HFFc6 (cell line): ENCODE data around the gene MBNL2. TPM values are rescaled to one million over a fixed set of nuclear protein-coding genes. Genes with fewer than 3 reads are reported as not detected.

Experiments
- DNase-seq: peaks from one replicate; pipeline ENCODE4 v3.0.0-alpha.2; 2018
- H3K27ac Mint-ChIP-seq: 2 replicates; pipeline ENCODE4 v1.8.0; 2020; ENCODE audit warnings: mild to moderate bottlenecking, mixed read lengths
- H3K27me3 Mint-ChIP-seq: 2 replicates; pipeline ENCODE4 v1.8.0; 2021; ENCODE audit warnings: mild to moderate bottlenecking, moderate library complexity, mixed read lengths; ENCODE audit not compliant: insufficient read depth
- H3K36me3 Mint-ChIP-seq: 2 replicates; pipeline ENCODE4 v1.8.0; 2021; ENCODE audit warnings: low read depth, mixed read lengths
- H3K4me1 Mint-ChIP-seq: 2 replicates; pipeline ENCODE4 v1.8.0; 2020; ENCODE audit warnings: low read depth, mixed read lengths
- H3K4me3 Mint-ChIP-seq: 2 replicates; pipeline ENCODE4 v1.8.0; 2020; ENCODE audit warnings: mild to moderate bottlenecking, moderate library complexity, mixed read lengths
- H3K9me3 Mint-ChIP-seq: 2 replicates; pipeline ENCODE4 v1.8.0; 2020; ENCODE audit warnings: mild to moderate bottlenecking, mixed read lengths
- total RNA-seq, 6 experiments: library from RNA; stranded (reverse); fragmentation: NEBNext Ultra II Directional; extraction: Animal tissue kit (Norgen Biotek cat#: 25700); gene quantifications; 2 replicates in 1 of 6; 3 replicates in 5 of 6; pipeline ENCODE4 v1.2.3, GENCODE V29; 2021
- TF ChIP-seq, protein P1 (sequence below): fragments of 200-600 bp; sonication (generic); IDR thresholded peaks from 2 replicates; pipeline ENCODE4 v1.5.0; 2021; ENCODE audit warnings: antibody characterized with exemption, mild to moderate bottlenecking

MBNL2 gene
- total RNA-seq, 6 experiments from 2014 or later, result 78.5 to 138 (median 99.8) TPM

DNA sequence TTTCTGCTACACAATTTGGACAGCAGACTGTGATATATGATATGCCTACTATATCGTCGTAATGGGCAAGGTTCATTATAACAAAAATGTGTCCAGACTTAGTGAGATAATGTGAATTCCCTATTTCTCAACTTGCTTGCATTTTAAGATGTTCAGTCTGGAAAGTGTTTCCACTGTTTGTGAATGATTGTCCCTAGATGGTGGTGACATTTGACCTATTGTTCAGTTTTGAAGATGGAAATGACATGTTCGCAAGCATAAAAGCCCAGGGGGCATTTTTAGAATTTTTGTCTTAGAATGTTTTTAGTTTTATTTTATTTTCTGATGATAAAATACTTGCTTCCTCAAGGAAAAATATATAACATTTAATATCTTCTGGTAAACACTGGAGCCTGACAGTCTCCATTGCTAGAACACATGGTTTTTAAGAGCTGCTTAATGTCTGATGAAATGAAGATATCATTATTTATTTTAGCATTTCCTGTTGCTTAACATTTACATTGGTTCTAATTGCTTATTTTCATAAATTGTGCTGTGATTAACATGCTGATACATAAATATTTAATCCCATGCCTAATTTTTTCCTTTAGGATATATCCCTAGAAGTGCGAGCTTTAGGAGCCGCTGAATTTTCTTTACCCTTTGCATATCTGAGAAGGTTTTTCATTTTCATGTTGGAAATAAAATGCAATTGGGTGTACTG lies 27.1 kb downstream of the MBNL2 start:
- TF ChIP-seq, protein P1, sequence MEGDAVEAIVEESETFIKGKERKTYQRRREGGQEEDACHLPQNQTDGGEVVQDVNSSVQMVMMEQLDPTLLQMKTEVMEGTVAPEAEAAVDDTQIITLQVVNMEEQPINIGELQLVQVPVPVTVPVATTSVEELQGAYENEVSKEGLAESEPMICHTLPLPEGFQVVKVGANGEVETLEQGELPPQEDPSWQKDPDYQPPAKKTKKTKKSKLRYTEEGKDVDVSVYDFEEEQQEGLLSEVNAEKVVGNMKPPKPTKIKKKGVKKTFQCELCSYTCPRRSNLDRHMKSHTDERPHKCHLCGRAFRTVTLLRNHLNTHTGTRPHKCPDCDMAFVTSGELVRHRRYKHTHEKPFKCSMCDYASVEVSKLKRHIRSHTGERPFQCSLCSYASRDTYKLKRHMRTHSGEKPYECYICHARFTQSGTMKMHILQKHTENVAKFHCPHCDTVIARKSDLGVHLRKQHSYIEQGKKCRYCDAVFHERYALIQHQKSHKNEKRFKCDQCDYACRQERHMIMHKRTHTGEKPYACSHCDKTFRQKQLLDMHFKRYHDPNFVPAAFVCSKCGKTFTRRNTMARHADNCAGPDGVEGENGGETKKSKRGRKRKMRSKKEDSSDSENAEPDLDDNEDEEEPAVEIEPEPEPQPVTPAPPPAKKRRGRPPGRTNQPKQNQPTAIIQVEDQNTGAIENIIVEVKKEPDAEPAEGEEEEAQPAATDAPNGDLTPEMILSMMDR, result no peak
- no peaks in the 10 kb centered on the region for H3K27me3 Mint-ChIP-seq
- peaks cover 69% of the 10 kb centered on the region for H3K4me1 Mint-ChIP-seq
- H3K9me3 Mint-ChIP-seq, result no peaks in the 10 kb centered on the region
- peak overlapping the region; percentile 68 for H3K27ac Mint-ChIP-seq
- H3K36me3 Mint-ChIP-seq, result peaks cover 10% of the 10 kb centered on the region
- peak overlapping the region; percentile 65; the same call in 1 of the 2 replicates for H3K4me3 Mint-ChIP-seq
- DNase-seq, result no peak

DNA sequence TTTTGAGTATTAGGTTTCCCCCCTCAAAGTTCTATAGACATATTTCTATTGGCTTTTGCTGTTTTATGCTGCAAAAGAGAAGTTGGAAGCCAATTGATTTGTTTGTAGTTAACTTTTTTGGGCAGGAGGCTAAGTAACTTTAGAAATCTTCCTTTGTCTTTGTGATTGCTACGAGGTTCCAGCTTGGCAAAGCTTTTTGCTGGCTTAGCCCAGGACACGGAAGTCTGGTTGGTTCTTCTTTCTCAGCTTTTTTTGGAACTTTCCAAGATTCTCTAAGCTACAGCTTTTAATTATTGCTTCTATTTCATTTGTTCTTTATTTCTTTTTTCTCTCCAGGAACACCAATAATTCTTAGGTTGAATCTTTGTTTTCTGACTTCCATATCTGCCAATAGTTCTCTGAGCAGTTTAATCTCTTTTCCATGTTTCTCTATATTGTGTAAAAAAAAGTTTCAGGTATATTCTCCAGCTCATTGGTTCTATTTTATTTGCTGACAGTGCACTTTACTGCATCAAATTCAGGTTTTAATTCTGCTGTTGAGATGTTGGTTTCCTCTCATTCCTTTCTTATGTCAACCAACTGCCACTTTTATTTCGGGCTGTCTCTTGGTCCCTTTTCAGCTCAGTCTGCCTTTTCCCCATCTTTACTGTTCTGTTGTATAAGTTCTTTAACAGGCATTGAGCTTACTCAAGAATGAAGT lies 27.8 kb downstream of the MBNL2 start:
- Mint-ChIP-seq H3K36me3 (peaks cover 10% of the 10 kb centered on the region; the same call in 1 of the 2 replicates), H3K4me3 (peak overlapping the region; percentile 65), H3K4me1 (peaks cover 69% of the 10 kb centered on the region), H3K27ac (peak overlapping the region; percentile 68), H3K27me3 (no peaks in the 10 kb centered on the region), H3K9me3 (no peaks in the 10 kb centered on the region)
- DNase-seq, result no peak
- TF ChIP-seq, protein P1, result no peak

DNA sequence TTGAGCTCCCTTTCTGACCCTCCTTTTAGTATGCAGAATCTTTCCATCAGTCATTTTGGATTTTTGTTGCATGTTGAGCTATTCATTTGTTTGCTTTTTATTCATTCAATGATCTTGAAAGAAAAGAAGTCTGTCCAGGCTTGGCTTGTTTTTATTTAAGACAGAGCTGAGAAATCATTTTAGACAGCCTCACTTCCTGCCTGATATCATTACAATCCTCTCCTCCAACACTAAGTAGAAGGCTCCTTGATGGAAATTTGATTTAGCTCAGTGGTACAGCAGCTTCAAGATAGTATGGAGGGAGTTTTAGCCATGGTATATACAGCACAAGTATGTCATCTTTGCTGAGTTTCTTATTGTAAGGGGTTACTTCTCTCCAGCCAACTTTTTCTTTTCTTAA lies 28.4 kb downstream of the MBNL2 start:
- H3K4me1 Mint-ChIP-seq, result peaks cover 69% of the 10 kb centered on the region
- H3K9me3 Mint-ChIP-seq, result no peaks in the 10 kb centered on the region
- no peaks in the 10 kb centered on the region for H3K27me3 Mint-ChIP-seq
- TF ChIP-seq, protein P1, result no peak
- peak overlapping the region; percentile 68 for H3K27ac Mint-ChIP-seq
- H3K36me3 Mint-ChIP-seq, result peaks cover 10% of the 10 kb centered on the region; the same call in 1 of the 2 replicates
- DNase-seq, result no peak
- peak overlapping the region; percentile 65 for H3K4me3 Mint-ChIP-seq

DNA sequence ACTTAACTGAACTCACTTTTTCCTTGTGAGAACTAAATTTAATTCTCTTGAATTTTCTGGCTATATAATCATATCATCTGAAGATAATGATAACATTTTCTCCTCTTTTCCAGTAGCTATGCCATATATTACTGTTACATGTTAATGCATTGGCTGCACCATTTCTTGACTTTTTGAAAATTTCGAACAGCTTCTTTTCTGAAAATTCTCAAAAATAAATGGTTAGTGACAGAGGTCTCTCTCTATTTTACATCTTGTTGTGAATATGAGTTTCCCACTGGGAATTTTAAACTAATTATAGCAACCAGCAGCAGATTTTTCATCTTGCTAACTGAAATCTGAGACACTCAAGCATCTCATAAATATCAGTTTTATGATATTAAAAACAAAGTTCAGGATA lies 30.6 kb downstream of the MBNL2 start:
- Mint-ChIP-seq H3K36me3 (peaks cover 14% of the 10 kb centered on the region), H3K27ac (no peak overlapping the region), H3K4me3 (no peak overlapping the region), H3K27me3 (peaks cover 1% of the 10 kb centered on the region; the same call in 1 of the 2 replicates), H3K9me3 (no peaks in the 10 kb centered on the region), H3K4me1 (peaks cover 72% of the 10 kb centered on the region)
- TF ChIP-seq, protein P1, result no peak
- DNase-seq, result no peak

DNA sequence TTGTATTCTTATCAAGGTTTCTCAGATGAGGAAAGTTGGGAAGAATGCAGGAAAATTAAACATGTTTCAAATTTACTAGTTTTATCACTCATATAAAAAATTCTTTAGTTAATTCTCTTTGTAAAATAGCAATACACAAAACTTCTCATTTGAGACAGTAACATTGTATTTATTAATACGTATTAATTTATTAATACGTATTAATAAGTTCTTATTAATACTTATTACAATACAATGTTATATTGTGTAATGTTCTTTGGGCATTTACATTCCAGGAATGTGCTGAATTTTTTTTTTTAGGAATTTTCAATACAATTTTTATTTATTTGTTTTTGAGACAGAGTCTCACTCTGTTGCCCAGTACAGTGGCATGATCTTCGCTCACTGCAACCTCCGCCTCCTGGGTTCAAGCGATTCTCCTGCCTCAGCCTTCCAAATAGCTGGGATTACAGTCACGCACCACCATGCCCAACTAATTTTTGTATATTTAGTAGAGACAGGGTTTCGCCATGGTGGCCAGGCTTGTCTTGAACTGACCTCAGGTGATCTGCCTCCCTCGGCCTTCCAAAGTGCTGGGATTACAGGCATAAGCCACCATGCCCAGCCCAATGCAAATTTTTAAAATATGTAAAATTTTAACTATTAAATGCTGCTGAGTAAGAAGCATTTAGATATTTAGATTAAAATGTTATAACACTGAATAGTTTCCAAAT lies 31.6 kb downstream of the MBNL2 start:
- no peak for DNase-seq
- no peaks in the 10 kb centered on the region for H3K9me3 Mint-ChIP-seq
- H3K4me1 Mint-ChIP-seq, result peaks cover 79% of the 10 kb centered on the region
- TF ChIP-seq, protein P1, result no peak
- H3K4me3 Mint-ChIP-seq, result no peak overlapping the region
- peaks cover 15% of the 10 kb centered on the region for H3K36me3 Mint-ChIP-seq
- H3K27ac Mint-ChIP-seq, result no peak overlapping the region
- H3K27me3 Mint-ChIP-seq, result peaks cover 3% of the 10 kb centered on the region; the same call in 1 of the 2 replicates
